Tibial nerve (tissue), 3 donors: ENCODE data around the gene UTP4.

Experiments
- CTCF ChIP-seq, 5 experiments: fragments of 200-600 bp in 3 of 5; fragments of 450-650 bp in 2 of 5; sonication (generic) in 3 of 5; IDR thresholded peaks; one replicate each; pipeline ENCODE4 v1.5.1; 2016 to 2019; ENCODE audit warnings: antibody characterized with exemption in 5 of 5, mild to moderate bottlenecking in 3 of 5, moderate library complexity in 2 of 5
- POLR2A ChIP-seq, 2 donors: fragments of 450-650 bp; IDR thresholded peaks; one replicate each; pipeline ENCODE4 v1.6.1; 2017; ENCODE audit warnings: antibody characterized with exemption in 2 of 2, mild to moderate bottlenecking in 2 of 2, moderate library complexity in 2 of 2

- TF ChIP-seq CTCF (IDR thresholded peaks at IDR 0.05): no peak
- TF ChIP-seq POLR2A (IDR thresholded peaks at IDR 0.05): no peak
Observed at GRCh38 chr16:69141936-69142335, 9.5 kb downstream of the UTP4 start.
